ENCODE results near the gene BAX.

DNA sequence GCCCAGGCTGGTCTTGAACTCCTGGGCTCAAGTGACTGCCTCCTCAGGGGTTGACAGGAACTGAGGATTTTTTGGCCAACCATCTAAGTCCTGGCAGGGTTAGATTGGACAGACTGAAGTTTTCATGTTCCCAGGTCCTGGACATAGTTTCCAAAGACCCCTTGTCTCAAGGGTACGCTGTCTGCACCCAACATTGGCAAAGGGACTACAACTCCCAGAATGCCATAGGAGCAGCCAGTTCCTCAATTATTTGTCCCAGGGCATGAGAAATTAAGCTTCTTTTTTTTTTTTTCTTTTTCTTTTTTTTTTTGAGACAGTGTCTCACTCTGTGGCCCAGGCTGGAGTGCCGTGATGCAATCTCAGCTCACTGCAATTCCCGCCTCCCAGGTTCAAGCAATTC is 31.5 kb downstream of the BAX start:
- TF ChIP-seq POLR2A (IDR thresholded peaks at IDR 0.05), result no peak
- TF ChIP-seq, protein P1, sequence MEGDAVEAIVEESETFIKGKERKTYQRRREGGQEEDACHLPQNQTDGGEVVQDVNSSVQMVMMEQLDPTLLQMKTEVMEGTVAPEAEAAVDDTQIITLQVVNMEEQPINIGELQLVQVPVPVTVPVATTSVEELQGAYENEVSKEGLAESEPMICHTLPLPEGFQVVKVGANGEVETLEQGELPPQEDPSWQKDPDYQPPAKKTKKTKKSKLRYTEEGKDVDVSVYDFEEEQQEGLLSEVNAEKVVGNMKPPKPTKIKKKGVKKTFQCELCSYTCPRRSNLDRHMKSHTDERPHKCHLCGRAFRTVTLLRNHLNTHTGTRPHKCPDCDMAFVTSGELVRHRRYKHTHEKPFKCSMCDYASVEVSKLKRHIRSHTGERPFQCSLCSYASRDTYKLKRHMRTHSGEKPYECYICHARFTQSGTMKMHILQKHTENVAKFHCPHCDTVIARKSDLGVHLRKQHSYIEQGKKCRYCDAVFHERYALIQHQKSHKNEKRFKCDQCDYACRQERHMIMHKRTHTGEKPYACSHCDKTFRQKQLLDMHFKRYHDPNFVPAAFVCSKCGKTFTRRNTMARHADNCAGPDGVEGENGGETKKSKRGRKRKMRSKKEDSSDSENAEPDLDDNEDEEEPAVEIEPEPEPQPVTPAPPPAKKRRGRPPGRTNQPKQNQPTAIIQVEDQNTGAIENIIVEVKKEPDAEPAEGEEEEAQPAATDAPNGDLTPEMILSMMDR (IDR thresholded peaks at IDR 0.05), result no peak

All from adrenal gland (tissue), 5 donors.